ENCODE data around the gene PLXDC1. TPM values are rescaled to one million over a fixed set of nuclear protein-coding genes. Genes with fewer than 3 reads are reported as not detected.

PLXDC1 gene
- total and polyA plus RNA-seq, 2 of the 8 experiments (the other 6 are each of a cell fraction or from before 2014, with no cell fraction given), result 4.1 to 14.6 TPM

GRCh38 chr17:39183045-39183444, 31.6 kb upstream of the PLXDC1 start (continued):
- TF ChIP-seq RXRA (IDR thresholded peaks at IDR 0.05; ENCODE audit: insufficient read depth, low read depth, low read length), result no peak
- TF ChIP-seq RAD21 (IDR thresholded peaks at IDR 0.05 in 1 of 2, conservative IDR thresholded peaks at IDR 0.05 in 1 of 2; ENCODE audit: low read depth in 2 of 2, low read length in 2 of 2), result no peak
- no peak for TF ChIP-seq USF2 (IDR thresholded peaks at IDR 0.05; ENCODE audit: low read length)
- no peak for TF ChIP-seq TEAD4 (IDR thresholded peaks at IDR 0.05; ENCODE audit: low read depth, low read length)
- no peak for TF ChIP-seq BACH1 (IDR thresholded peaks at IDR 0.05; ENCODE audit: low read length)
- TF ChIP-seq RBBP5 (IDR thresholded peaks at IDR 0.05; ENCODE audit: borderline replicate concordance, low read depth, low read length), result no peak
- no peak for TF ChIP-seq KDM1A (IDR thresholded peaks at IDR 0.05; ENCODE audit: borderline replicate concordance, low read length)
- no peak for TF ChIP-seq ATF3 (IDR thresholded peaks at IDR 0.05; ENCODE audit: insufficient read depth, low read depth, low read length)

All from H1 (cell line).